Tibial artery (tissue), 4 donors: ENCODE data around the gene DHRSX.

ENCODE experiments used
- DNase-seq, 2 donors: peaks; one replicate each; pipeline ENCODE4 v3.0.0-alpha.2; 2019
- H3K27ac ChIP-seq, 2 donors: fragments of 200-600 bp; sonication (generic) in 1 of 2; 1 replicate in 1 of 2; 2 replicates in 1 of 2; pipeline ENCODE4 v1.5.1; 2018 to 2019; ENCODE audit warnings: mild to moderate bottlenecking in 1 of 2
- H3K27me3 ChIP-seq, 2 donors: fragments of 200-600 bp; sonication (generic) in 1 of 2; one replicate each; pipeline versions ENCODE4 v1.5.1 to v1.6.0; 2016 to 2019
- H3K36me3 ChIP-seq, 3 donors: fragments of 200-600 bp; sonication (generic) in 2 of 3; one replicate each; pipeline ENCODE4 v1.5.1; 2016 to 2019; ENCODE audit warnings: mild to moderate bottlenecking in 2 of 3
- H3K4me1 ChIP-seq, 4 donors: fragments of 200-600 bp; sonication (generic) in 2 of 4; 1 replicate in 3 of 4; 2 replicates in 1 of 4; pipeline ENCODE4 v1.5.1; 2016 to 2019
- H3K4me3 ChIP-seq, 2 donors: fragments of 200-600 bp; sonication (generic) in 1 of 2; 1 replicate in 1 of 2; 2 replicates in 1 of 2; pipeline ENCODE4 v1.5.1; 2018 to 2019; ENCODE audit warnings: mild to moderate bottlenecking in 2 of 2
- H3K9me3 ChIP-seq, 3 donors: fragments of 200-600 bp; sonication (generic) in 1 of 3; one replicate each; pipeline ENCODE4 v1.5.1; 2016 to 2019
- intact Hi-C: fragments of 100-400 bp; cut with DNase I; formaldehyde crosslinking; loops from one replicate; pipeline ENCODE4 v1.15.0; 2023; ENCODE audit warnings: low total_unique reads
- TF ChIP-seq, protein P1 (sequence below), 2 experiments: fragments of 200-600 bp in 1 of 2; fragments of 450-650 bp in 1 of 2; IDR thresholded peaks; one replicate each; pipeline ENCODE4 v1.5.1; 2017 to 2019; ENCODE audit warnings: antibody characterized with exemption in 2 of 2, mild to moderate bottlenecking in 1 of 2, moderate library complexity in 1 of 2

Gene DHRSX

DNA sequence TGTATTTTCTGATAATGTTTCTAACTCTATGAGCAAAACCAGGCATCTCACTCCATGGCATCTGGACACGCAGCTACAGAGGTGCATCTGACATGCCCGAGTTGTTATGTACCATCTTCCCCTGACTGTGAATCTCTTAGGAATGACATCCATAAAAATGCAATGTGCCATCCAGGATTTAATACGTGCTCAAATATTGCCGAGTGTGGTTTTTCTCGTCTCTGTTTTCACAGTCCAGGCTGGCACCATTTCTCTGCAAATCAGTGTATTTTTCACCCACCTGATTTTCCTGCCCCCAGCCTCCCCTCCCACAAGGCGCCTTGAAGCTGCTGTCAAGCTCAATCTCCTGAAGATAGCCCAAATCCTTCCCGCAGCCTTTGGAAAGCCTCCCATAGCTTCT lies 154.6 kb downstream of the DHRSX start:
- no peak for DNase-seq
- intact Hi-C loops: no loop called here
- H3K27ac ChIP-seq: no peak overlapping the region

DNA sequence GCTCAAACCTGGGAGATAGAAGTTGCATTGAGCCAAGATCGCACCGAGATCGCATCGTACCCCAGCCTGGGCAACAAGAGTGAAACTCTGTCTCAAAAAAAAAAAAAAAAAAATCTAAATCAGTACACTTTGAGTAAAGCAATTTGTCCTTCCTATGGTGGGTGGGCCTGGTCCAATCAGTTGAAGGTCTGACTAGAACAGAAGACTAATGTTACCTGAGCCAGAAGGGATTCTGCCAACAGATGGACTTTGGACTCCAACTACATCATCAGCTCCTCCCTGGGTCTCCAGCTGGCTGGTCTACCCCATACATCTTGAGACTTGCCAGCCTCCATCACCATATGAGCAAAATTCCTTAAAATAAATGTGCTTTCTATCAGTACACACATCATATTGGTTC lies 155.2 kb downstream of the DHRSX start:
- H3K27ac ChIP-seq: no peak overlapping the region
- no peaks in the 10 kb centered on the region for H3K9me3 ChIP-seq
- TF ChIP-seq, protein P1, sequence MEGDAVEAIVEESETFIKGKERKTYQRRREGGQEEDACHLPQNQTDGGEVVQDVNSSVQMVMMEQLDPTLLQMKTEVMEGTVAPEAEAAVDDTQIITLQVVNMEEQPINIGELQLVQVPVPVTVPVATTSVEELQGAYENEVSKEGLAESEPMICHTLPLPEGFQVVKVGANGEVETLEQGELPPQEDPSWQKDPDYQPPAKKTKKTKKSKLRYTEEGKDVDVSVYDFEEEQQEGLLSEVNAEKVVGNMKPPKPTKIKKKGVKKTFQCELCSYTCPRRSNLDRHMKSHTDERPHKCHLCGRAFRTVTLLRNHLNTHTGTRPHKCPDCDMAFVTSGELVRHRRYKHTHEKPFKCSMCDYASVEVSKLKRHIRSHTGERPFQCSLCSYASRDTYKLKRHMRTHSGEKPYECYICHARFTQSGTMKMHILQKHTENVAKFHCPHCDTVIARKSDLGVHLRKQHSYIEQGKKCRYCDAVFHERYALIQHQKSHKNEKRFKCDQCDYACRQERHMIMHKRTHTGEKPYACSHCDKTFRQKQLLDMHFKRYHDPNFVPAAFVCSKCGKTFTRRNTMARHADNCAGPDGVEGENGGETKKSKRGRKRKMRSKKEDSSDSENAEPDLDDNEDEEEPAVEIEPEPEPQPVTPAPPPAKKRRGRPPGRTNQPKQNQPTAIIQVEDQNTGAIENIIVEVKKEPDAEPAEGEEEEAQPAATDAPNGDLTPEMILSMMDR (IDR thresholded peaks at IDR 0.05): no peak
- no peaks in the 10 kb centered on the region for H3K36me3 ChIP-seq
- no peaks in the 10 kb centered on the region for H3K27me3 ChIP-seq
- DNase-seq: no peak
- intact Hi-C loops: no loop called here
- no peak overlapping the region for H3K4me3 ChIP-seq
- peaks cover 0 to 16% (median 0%) of the 10 kb centered on the region in 4 donors for H3K4me1 ChIP-seq

More for the DNA sequence above, 154.6 kb downstream of the DHRSX start:
- no peaks in the 10 kb centered on the region for H3K27me3 ChIP-seq
- no peak overlapping the region for H3K4me3 ChIP-seq
- TF ChIP-seq, protein P1 (IDR thresholded peaks at IDR 0.05): no peak
- no peaks in the 10 kb centered on the region for H3K9me3 ChIP-seq
- peaks cover 0 to 16% (median 0%) of the 10 kb centered on the region in 4 donors for H3K4me1 ChIP-seq
- H3K36me3 ChIP-seq: no peaks in the 10 kb centered on the region

DNA sequence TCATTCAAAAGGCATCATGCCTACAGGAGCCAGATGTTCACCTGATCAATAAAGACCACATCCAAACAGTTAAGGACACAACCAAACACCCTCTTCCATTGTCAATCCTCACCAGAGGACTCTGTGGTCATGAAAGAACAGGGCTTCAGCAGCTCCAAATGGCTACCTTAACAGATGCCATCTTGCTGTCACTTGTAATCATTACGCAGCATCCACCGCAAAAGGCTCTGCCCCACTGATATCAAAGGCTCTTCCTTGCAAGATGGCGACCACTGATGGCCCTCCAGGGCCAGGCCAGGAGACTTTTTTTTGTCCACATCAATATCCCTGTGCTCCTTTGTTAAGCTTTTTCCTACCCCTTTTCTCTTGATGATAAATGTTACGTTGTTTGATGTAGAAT lies 157.4 kb downstream of the DHRSX start:
- intact Hi-C loops: no loop called here
- Histone ChIP-seq H3K27me3 (no peaks in the 10 kb centered on the region), H3K9me3 (no peaks in the 10 kb centered on the region), H3K27ac (peak overlapping the region in 1 of 2 donors; percentile 56), H3K4me3 (no peak overlapping the region), H3K4me1 (peaks cover 0 to 16% (median 0%) of the 10 kb centered on the region in 4 donors), H3K36me3 (no peaks in the 10 kb centered on the region)
- TF ChIP-seq, protein P1 (IDR thresholded peaks at IDR 0.05): no peak
- DNase-seq: no peak

DNA sequence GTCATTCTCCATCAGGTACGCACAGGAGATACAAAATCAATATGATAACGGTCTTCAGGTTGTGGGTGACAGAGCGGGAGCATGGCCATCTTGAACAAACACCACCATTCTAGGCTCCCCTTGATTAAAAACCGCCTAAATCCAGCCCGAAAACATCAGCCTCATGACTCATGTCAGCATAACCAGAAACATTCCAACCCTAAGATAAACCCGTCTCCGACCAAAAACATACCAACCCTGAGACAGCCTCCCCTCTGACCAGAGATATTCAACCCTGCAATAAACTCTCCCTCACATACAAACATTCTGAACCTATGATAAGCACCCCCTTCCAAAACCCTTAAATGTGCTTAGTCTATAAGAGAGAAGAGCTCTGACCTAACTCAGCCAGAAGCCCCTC lies 157.9 kb downstream of the DHRSX start:
- intact Hi-C loops: no loop called here
- H3K4me3 ChIP-seq: no peak overlapping the region
- no peaks in the 10 kb centered on the region for H3K36me3 ChIP-seq
- H3K9me3 ChIP-seq: no peaks in the 10 kb centered on the region
- no peak for DNase-seq
- no peaks in the 10 kb centered on the region for H3K27me3 ChIP-seq
- TF ChIP-seq, protein P1 (IDR thresholded peaks at IDR 0.05): no peak
- peak overlapping the region; percentile 30 to 56 for H3K27ac ChIP-seq
- H3K4me1 ChIP-seq: peaks cover 0 to 16% (median 0%) of the 10 kb centered on the region in 4 donors

DNA sequence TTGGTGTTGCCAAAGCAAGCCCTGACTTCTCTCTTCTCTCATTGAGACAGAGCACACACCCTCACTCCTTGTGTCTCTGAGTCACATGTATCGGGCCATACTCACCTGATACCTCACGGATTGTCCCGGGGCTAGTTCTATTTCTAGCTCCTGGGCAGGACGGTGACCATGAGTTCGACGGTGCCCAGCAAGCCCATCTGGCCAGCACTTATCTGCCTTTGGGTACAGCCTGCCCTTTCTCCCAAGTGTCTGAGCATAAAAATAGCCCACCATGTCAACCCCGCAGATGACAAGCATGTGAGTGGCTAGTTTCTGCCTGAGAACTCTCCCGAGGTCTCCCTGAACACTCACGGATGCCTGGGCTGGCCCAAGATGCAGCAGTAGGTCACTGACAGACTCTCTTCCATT lies 158.5 kb downstream of the DHRSX start:
- TF ChIP-seq, protein P1 (IDR thresholded peaks at IDR 0.05): no peak
- Histone ChIP-seq H3K36me3 (no peaks in the 10 kb centered on the region), H3K4me1 (peaks cover 0 to 16% (median 0%) of the 10 kb centered on the region in 4 donors), H3K4me3 (peak overlapping the region in 1 of 2 donors; percentile 3), H3K27me3 (no peaks in the 10 kb centered on the region), H3K27ac (peak overlapping the region; percentile 30 to 56), H3K9me3 (no peaks in the 10 kb centered on the region)
- intact Hi-C loops: no loop called here
- DNase-seq: no peak

DNA sequence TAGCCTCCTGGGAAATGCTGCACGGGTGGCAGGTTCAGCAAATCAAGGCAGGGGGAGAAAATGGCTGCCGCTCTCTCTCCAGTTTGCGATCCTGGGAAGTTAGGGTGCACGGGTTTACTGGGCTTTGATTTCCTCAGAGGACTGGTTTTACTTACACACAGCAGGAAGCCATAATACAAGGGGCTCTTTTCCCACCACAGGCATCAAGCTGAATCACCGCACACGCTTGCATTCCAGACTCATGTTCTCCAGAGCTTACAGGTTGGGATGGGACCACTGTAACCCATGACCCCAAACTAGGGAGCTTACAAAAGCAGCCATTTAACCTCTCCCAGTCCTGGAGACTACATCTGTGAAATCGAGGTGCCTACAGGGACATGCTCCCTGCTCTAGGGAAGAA lies 159.8 kb downstream of the DHRSX start:
- H3K27ac ChIP-seq: no peak overlapping the region
- TF ChIP-seq, protein P1 (IDR thresholded peaks at IDR 0.05): no peak
- no peaks in the 10 kb centered on the region for H3K9me3 ChIP-seq
- H3K4me3 ChIP-seq: no peak overlapping the region
- H3K4me1 ChIP-seq: peaks cover 0 to 16% (median 0%) of the 10 kb centered on the region in 4 donors
- intact Hi-C loops: no loop called here
- no peaks in the 10 kb centered on the region for H3K27me3 ChIP-seq
- no peaks in the 10 kb centered on the region for H3K36me3 ChIP-seq
- DNase-seq: no peak
